Lower leg skin (tissue), 3 donors: Measurements from ENCODE around the gene CHTOP.

Experiments
- POLR2A ChIP-seq, 2 donors: fragments of 450-650 bp; IDR thresholded peaks; one replicate each; pipeline ENCODE4 v1.6.1; 2016 to 2017; ENCODE audit warnings: antibody characterized with exemption in 2 of 2, mild to moderate bottlenecking in 1 of 2, moderate library complexity in 1 of 2
- TF ChIP-seq, protein P1 (sequence below), 3 donors: fragments of 450-650 bp; IDR thresholded peaks; one replicate each; pipeline ENCODE4 v1.5.1; 2016; ENCODE audit warnings: antibody characterized with exemption in 3 of 3, mild to moderate bottlenecking in 3 of 3, moderate library complexity in 2 of 3

- TF ChIP-seq, protein P1, sequence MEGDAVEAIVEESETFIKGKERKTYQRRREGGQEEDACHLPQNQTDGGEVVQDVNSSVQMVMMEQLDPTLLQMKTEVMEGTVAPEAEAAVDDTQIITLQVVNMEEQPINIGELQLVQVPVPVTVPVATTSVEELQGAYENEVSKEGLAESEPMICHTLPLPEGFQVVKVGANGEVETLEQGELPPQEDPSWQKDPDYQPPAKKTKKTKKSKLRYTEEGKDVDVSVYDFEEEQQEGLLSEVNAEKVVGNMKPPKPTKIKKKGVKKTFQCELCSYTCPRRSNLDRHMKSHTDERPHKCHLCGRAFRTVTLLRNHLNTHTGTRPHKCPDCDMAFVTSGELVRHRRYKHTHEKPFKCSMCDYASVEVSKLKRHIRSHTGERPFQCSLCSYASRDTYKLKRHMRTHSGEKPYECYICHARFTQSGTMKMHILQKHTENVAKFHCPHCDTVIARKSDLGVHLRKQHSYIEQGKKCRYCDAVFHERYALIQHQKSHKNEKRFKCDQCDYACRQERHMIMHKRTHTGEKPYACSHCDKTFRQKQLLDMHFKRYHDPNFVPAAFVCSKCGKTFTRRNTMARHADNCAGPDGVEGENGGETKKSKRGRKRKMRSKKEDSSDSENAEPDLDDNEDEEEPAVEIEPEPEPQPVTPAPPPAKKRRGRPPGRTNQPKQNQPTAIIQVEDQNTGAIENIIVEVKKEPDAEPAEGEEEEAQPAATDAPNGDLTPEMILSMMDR (IDR thresholded peaks at IDR 0.05) = no peak
- no peak for TF ChIP-seq POLR2A (IDR thresholded peaks at IDR 0.05)
These were observed 48.9 kb downstream of the CHTOP start for GRCh38 chr1:153682730-153683129.
